NOMO-1 treated with dmso at 0.1 percent for 144 hours (cell line): ENCODE measurements around the gene ZFHX3.

Source experiments
- DNase-seq: peaks from one replicate; lab custom pipeline; 2025; ENCODE audit not compliant: unreplicated experiment; lab: John Stamatoyannopoulos, UW

ZFHX3 gene

DNA sequence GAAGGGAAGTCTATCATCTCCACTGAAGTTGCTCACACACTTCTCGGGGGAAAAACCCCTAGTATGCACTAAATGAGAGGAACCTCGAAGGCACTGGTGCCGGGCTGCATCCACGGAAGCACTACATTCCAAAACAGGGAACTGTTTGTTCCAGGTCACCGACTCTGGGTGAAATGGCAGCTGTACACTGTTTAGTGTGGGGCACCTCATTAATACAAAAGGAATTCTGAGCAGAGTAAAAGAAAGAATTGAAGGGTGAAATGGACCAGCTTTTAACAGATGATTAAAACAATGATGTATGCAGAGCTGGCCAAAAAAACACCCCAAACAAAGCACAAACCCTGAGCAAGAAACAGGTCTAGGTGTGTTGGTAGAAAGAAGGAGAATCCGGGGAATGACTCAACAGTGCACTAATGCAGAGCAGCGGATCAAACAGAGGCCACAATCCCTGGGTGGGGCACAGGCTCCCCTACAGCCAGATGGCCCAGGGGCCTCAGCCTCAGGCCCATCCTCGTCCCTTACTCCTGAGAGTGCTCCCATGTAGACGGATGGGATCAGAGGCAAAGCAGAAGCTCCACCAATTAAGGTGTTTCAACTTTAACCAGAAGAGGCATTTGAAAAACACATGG lies 161.5 kb downstream of the ZFHX3 start:
- DNase-seq = no peak

DNA sequence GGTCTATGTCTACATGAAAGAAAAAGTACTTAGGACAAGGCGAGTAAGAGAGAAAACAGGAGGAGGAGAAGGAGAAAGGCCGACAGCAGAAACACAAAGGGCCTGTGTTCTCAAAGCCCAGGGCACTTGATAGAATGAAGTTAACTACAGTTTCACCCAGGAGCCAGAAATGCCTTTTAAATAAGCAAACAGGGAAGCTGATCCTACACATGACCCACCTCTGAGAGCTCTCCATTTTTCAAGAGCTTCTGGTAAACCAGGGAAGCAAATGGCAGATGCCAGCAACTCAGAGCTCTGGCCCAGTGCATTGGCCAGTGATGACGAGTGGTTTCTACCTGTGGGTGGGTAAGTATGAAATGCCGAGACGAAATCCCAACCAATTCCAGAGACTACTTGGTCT lies 163.4 kb downstream of the ZFHX3 start:
- no peak for DNase-seq

DNA sequence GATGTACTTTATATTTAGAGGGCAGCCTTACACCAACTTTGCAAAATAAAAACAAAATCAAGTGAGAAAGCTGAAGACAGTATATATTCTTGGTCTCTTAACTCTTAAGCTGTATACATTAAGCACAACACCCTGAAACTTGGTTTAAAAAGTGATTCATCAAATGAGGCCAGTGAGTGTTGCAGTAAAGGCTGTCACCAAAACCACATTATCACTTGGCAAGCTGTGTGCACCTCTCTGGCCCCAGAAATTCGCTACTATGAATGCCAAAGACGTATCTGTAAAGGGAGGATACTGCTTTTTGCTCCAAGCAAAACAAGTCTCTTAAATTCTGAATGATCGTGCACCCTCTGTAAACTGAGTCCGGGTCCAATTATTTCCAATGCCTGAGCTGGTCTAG lies 163.9 kb downstream of the ZFHX3 start:
- no peak for DNase-seq

DNA sequence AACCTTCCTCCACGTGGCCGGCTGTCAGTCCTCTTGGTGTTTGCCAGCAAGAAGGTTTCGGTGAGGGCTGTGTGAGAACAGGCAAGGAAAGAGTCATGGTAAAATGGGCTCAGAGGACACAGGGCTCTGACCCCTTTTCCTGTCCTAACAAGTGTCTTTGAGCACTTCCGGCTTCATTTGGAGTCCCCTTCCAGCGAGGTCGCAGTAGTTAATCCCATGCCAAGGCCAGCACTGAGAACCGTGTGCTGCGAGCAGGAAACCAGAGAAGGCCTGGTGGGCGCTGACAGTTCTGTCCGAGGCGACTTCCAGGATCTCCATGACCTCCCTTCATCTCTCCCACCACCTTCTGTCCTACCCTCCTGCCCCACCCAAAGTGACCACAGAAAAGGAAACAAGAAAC lies 168.1 kb downstream of the ZFHX3 start:
- DNase-seq = no peak

DNA sequence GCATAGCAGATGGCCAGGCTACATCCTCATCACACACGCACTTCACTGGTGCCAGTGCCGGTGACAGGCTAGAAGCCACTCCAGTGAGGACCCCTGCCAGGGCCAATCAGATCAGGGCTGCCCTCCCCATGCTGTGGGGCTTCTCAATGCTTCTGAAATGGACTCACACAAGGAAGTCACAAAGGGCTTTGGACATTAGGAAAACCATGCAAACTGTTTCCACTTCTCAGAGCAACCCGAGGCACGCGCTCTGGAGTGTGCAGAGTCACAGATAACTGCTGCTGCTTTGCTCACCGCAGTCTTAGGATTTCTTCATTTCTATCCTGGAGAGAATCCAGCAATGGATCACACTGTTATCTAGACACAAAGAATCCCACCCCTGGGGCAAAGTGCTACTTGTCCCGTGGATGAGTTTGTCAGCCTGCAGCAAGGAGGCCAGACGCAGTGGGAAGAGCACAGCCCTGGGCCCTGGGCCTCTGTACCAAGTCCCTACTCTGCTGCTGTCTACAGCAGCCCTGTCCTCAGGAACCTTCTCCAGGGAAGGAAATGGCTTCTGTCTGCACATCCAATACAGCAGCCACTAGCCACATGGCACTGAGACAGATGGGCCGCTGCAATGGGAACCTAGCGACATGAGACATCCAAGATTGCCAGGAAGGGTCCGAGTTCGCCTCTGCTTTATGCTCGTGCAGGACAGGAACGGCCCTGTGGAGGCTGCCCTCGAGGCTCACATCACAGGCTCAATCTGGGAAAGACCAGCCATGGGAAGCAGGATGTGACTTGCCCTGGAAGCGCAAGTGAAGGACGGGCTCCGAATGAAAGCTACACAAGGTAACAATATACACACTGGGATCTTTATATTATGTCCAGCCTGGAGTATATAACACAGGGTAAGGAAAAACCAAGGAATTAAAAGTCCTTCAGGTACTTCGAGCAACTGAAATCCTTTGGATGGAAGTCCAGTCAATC lies 169.3 kb downstream of the ZFHX3 start:
- no peak for DNase-seq

DNA sequence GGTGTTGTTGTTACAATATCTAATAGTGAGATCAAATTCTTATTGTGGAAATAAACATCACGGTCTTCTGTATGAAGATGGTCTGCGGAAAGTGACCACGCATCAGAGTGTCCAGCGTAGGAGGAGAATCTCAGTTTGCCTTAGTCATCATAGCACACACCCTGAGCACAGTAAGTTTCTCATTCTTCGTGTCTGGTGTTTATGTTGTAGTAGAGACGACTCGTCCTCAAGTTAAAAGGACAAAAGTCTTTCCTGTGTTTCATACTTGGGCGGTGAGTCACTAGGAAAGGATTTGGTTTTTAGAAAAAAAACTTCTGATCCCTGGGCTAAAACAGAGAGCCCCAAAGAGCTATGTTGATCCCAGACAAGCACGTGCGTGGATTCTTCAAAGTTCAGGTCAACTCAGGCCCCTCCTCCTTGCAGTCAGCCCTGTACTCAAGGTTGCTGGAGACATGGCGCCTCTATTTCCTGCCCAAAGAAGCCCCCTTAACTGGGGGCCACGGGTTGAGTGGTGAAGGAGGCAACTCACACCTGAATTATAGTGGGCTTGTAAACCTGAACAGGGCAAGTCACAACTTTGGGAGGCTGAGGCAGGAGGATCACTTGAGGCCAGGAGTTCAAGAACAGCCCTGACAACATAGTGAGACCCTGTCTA lies 170.4 kb downstream of the ZFHX3 start:
- DNase-seq = no peak

DNA sequence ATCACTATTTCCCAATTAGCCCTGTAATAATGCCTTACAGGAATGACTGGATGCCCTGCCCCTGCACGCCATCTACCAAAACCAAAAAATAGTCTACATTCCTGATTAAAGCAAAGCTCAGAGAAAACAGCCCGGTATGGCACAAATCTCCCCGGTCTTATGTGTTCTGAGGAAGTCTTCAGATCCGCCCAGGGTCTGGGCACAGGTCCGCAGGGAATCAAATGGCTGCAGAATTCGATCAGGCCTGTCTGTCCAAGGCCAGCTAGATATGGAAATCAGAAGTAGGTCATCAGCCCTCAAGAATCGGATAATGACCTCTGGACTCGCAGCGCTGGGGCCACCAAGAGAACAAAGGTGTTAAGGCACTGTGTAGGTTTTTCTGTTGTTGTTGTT lies 171.0 kb downstream of the ZFHX3 start:
- no peak for DNase-seq

DNA sequence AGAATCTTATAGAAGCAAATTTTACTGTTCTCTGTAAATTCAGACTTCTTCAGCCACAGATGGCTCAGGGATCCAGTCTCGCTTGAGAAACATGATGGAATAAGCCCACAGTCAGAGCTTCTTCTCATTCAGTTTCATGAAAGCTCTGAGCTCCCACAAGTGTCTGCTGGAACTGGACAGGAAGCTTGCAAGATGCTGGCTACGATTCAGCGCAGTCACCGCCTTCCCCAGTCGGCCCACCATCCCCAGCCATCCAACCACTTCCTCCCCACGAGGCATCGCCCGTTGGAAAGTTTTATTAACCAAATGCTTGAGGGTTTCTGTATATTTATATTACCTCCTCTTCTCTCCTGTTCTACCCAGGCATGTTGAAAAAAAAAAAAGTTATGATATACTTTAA lies 171.7 kb downstream of the ZFHX3 start:
- DNase-seq = peak; percentile 68

DNA sequence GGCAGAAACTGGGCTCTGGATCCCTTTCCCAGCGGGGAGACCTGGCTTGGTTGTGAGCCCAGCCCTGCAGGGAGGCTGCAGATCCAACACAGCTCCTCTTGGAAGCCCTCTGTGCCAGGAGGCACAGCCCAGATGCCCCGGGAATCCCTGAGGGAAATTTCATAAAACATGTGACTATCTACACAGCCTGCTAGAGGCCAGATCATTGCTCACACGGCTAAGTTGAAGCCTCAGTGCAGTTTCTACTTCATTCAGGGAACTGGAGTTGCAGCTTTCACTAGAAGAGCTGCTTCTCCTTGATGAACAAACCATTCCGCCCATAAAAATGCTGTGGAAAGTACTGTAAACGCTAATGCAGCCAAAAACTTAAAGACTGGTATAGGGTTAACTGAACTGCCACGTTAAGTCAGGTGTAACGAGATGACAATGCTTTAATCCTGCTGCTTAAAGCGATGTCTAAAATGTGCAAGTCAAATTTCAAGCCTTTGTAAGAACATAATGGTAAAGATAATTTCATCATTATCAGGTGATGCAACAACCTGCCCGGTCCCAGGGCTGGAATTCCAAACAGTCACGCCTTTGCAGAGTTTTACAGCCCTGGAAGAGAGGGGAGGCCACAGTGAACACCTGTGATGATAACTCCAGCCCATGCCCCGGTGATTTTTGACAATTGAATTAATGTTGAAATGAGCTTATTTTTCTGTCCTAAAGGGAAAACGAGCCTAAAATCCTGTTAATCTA lies 172.5 kb downstream of the ZFHX3 start:
- DNase-seq = no peak

DNA sequence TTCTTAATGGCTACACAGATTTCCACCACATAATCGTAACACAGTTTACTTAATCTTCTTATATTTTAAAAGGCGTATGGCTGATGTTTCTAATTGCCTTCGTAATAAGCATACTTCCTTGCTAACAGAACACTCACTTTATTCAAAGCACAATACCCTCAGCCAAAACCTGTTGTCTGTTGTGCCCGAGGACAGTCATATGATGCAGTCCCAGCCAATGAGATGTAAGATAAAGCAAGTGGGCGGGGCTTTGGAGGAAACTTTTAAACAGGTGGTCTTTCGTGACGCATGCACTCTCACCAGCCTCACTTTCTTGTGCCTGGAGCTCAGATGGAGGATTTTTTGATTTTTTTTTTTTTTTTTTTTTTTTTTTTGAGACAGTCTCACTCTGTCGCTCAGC lies 174.1 kb downstream of the ZFHX3 start:
- no peak for DNase-seq

DNA sequence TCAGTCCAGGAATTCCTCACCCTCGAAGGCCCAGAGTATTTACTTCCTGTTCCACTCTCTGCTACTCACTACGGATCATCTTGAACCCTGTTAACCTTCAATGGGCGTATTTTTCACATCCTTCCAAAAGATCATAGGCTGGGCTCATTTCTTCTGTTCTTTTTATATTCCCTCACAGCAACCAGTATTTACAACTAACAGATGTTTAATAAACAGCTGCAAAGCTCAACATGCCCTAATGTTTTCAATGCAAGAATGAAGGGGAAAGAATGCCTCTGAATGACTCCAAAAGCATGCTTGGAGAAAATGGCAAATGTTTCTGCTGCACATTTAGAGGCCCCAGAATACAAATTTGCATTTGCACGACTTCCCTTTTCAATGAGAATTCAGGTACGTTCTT lies 174.9 kb downstream of the ZFHX3 start:
- no peak for DNase-seq

DNA sequence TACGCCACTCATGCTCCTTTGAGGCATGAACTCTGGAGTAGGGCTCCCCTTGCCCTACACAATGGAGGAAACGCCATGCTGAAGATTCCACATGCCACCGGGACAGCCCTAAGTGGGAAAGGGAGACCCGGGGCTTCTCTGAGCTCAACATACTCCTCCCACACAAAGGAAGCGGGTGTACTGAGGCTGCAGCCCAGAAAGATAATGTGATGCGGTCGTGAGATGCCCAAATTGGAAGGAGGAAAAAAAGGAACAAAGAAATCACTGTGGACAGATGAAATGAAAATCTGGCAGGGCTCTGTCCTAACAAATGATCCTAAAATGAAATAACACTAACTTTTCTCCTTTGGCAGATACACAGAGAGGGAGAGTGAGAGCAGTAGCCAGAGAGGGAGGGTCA lies 182.1 kb downstream of the ZFHX3 start:
- DNase-seq = no peak

DNA sequence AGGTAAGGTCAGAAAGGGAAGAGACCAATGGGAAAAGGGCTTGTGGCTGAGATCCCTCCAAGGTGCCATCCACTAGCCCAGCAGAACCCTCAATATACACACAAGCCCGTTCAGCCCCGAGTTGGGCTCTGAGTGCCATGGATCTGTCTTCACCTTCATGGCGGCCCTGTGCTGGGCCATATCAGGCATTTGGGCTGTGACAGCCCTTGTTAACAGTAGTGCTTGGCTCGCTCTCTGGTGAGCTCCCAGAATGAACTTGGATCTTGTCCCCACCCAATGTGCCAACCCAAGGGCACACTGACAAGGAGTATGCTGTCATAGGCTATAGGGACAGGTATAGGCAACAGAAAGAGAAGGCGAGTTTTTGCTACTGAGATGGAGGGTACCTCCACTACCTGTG lies 182.7 kb downstream of the ZFHX3 start:
- DNase-seq = no peak

DNA sequence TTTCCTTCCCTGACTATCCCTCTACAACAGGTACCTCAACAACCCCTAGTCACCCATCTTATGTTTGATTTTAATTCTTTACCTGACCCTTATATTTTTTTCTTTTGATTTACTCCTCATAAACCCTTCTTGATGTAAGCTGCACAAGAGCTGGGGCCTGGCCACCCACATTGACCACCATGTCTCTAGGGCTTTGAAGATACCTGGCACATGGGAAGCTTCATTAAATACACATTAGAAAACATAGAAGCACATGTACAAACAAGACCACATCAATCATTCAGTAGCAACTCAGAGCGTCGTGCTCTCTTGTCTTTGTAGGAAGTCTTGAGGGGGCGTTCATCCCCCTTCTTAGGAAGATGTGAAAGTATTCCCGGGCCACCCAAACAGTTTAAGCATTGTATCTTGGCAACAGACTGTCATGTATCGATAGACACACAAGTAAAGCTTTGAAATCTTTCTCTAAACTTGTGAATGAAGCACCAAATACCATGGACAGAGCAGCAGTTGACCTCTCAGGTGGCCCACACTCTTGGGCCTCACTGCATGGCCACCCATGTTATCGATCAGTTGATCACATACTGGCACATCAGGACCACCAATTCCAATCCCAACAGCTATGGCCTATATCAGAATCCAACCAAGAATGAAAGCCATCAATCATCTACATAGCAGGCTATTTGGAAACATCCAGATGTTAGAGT lies 183.6 kb downstream of the ZFHX3 start:
- DNase-seq = no peak

DNA sequence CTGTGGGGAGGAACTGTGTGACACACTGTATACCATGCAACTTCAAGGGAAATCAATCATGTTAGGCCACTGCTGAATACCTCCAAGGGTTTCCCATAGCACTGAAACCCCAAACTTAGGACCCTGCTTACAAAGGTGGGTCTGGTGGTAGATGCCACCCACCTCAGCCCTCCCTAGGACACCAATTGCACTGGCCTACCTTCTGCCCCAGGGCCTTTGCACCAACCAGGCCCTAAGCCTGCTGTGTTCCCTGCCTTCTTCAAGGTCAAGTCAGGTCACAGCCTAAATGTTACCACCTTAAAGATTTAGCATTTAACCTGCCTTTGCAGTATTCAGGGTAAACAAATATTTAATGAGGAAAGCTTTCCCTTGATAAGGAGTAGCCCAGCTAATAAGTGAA lies 185.8 kb downstream of the ZFHX3 start:
- no peak for DNase-seq

DNA sequence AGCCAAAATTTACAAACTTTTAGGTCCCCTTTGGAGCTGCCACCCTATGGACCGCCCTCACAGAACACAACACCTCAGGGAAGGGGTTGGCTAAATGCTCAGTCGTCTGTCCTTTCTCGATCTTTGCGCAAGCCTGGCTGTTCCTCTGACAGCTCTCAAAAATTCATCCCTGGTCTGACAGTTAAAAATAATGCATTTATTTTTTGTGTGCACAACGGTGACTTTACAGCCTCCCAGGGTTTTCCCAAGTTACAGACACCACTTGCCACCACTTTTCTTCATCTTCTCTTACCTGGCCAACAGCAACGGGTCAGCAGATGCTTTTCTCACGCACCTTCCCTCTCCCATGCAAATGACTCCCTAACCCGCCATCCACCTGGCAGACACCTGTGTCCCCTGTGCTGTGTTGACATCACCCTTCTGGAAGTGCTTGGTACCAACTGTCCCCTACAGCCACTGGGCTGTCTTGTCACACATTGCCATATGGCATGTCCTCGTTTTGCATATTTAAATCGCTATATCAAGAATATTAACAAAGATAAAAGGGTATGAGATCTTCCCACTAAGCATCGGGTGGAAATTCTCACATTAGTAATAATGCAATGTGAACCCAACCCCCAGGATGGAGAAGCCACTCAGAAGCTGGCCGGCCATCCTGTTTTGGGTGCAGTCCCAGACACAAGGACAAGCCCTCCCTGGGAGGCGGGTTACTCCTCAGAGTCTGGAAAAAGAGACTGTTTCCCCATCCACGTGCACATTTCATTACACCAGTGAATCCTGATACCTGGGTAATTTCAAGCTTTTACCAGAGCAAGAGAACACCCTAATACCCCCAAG lies 187.0 kb downstream of the ZFHX3 start:
- DNase-seq = no peak

DNA sequence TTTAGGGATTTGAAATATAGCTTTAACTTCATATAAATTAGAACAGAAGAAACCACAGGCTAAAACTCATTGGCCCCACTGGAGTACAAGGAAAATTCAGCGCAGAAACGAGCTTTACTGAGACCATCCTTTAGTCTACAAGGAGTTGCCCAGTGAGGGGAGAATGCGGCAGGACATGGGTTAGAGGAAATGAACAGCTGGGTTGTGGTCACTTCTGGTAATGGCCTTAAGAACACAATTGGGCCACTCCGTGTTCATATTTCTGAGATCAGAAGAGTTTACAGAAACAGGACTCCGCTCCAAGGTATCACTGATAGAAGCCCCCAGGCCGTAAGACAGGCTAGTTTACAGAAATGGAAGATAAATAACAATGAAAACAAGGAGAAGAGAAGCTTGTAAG lies 188.3 kb downstream of the ZFHX3 start:
- no peak for DNase-seq

DNA sequence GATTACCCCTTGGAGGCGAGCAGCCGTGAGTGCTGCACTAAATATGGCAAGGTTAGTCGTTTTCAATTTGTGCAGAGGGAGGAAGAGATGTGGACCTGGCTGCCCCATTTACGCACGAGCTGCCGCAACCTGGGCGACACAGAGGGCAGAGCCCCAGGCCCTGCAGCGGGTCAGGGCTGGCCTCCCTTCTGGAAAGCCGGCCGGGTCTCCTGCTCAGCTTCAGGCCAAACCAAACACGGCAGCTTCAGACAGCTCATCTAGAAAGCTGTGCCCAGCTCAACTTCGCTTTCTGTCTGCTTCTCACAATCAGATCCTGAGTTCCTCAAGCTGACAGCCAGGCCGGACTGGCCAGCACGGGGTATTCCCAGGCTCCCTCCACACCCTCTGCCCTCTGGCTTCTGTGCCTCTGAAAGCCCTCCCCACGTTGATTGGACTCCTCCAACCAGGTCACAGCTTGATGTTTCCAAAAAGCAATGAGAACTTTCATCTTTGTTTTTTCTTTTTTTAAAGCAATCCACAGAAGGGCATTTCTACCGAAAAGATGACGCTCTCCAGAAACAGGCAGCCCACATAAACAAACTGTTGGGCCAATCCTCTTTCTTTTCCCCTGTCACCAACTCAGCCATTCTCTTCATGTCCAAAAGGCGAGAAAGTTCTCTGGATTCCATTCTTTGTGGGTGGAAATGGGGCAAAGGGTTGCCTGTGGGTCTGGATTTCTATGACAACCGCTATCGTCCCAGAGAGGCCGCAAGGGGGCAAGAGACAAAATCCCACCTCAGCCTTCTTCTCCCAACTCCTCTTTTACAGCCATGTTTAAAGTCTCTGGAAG lies 189.0 kb downstream of the ZFHX3 start:
- DNase-seq = no peak
